ENCODE results near the gene CTIF. TPM values are rescaled to one million over a fixed set of nuclear protein-coding genes. Genes with fewer than 3 reads are reported as not detected.

The CTIF gene
- total and polyA plus RNA-seq, 5 donors = 41.0 to 78.2 (median 48.5) TPM

DNA sequence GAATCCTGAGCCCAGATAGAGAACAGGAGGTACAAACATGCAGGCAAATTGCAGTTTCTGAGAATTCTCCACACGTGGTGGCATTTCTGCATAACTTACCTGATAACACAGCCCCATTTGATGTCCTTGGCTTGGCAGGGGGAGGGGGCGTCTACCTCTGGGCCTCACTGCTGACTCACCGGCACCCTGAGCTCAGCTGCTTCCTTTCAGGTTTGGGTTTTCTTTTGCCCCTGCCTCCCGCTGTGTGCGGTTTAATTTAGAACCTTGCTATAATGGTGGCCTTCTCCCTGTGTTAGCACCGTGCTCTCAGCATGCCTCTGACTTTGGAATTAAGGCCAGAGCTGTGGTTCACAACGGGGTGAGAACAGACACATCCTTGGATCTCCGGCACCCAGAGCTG lies 4.4 kb downstream of the CTIF start:
- no peaks in the 10 kb centered on the region for H3K27me3 ChIP-seq (ENCODE audit: control insufficient read depth, insufficient read depth)
- H3K4me1 ChIP-seq (ENCODE audit: control insufficient read depth, insufficient read depth, low read length) = peaks cover 29% of the 10 kb centered on the region
- H3K4me3 ChIP-seq (ENCODE audit: low read length) = no peak overlapping the region
- whole genome bisulfite sequencing = 79% methylated on average over 8 of the region's 8 CpGs
- ATAC-seq (no peak), DNase-seq (no peak)
- H3K27ac ChIP-seq (ENCODE audit: low read length) = no peak overlapping the region
- H3K9me3 ChIP-seq (ENCODE audit: control insufficient read depth, low read length) = no peaks in the 10 kb centered on the region
- intact Hi-C loops (cut with DNase I) = loop anchor here in 1 of 4 donors (5.0 kb wide), 1 partner anchor 59 kb away; no protein-coding TSS in a partner anchor

DNA sequence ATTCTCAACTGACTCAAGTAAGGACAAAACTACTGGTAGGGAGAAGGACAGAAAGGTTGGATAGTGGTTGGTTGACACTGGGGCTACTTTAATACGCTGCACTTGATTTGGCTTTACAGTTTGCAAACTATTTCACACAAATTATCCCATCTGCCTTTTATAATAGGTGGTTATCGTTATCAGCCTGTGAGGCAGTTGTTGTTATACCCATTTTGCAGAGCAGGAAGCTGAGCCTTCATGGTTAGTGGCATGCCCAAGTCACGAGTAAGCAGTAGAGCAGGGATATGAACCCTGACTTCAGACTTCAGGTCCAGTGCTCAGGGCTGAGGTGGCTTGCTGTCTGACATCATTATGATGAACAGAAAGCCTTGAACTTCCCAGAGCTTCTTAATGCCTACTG lies 5.3 kb downstream of the CTIF start:
- no peaks in the 10 kb centered on the region for H3K27me3 ChIP-seq (ENCODE audit: control insufficient read depth, insufficient read depth)
- ATAC-seq = no peak
- no peak overlapping the region for H3K27ac ChIP-seq (ENCODE audit: low read length)
- H3K4me3 ChIP-seq (ENCODE audit: low read length) = no peak overlapping the region
- 97% methylated on average over 3 of the region's 3 CpGs for WGBS
- no peaks in the 10 kb centered on the region for H3K9me3 ChIP-seq (ENCODE audit: control insufficient read depth, low read length)
- no peak for DNase-seq
- H3K4me1 ChIP-seq (ENCODE audit: control insufficient read depth, insufficient read depth, low read length) = peaks cover 37% of the 10 kb centered on the region
- intact Hi-C loops (cut with DNase I) = loop anchor here in 1 of 4 donors (5.0 kb wide), 1 partner anchor 58 kb away; no protein-coding TSS in a partner anchor

DNA sequence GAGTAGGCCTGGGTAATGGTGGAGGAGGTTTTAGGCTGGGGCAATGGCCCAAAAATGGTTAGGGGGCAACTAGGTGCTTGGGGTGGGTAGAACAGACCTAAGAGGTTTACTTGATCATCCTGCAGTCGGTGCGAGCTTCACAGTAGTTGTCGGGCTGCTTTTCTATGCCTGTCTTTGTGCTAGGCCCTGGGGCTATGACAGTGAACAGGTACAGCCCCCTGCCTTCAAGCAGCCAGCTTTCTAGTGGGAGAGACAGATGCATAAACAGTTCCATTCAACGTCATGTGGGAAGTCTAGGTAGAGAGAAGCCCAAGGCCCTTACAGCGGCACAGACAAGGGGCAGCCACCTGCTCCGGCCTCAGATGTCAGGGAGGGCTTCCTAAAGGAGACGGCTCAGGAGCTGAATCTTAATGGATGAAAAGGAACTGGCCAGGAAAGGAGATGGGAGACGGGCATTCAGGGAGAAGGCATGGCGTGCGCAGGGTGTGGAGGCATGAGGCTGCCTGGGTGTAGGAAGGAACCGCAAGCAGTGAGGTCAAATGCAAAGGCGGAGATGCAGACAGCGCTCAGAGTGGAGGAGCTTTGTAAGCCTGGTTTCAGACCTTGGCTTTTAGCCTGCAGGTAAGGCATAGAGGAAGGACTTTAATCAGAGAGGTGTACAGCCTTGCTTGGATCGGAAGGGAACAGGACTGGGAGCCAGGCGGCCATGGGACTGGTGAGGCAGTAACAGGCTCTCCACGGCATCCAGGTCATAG lies 6.0 kb downstream of the CTIF start:
- WGBS = 95% methylated on average over 16 of the region's 16 CpGs
- no peak for ATAC-seq

DNA sequence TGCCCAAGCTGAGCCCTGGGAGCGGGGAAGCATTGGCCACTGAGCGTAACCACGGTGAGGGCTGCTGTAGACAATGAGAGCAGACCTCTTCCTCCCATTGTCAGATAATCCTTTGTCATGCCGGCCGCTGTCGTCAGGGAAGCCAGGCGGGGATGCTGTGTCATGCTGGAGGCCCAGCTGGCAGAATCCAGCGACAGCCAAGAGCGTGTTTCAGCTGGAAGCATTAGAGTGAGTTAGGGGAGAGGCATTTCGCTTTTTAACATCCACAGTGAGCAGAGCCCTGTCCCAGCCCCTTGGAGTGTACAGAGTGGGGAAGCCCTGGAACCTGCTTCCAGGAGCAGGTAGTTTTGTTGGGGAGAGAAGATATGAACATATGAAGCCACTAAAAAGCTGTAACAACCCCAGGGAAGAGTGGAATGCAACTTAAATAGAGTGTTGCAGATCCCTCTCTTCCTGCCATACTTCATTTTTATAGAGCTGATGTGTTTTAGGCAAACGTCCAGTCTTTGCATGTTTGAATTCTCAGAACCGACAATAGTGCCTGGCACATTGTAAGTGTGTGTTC lies 7.0 kb downstream of the CTIF start:
- DNase-seq (peak; percentile 72 to 83 (median 80)), ATAC-seq (peak; percentile 15 to 59)
- WGBS = 17% methylated on average over 12 of the region's 12 CpGs
- Histone ChIP-seq H3K4me1 (ENCODE audit: control insufficient read depth, insufficient read depth, low read length) (peaks cover 39% of the 10 kb centered on the region), H3K9me3 (ENCODE audit: control insufficient read depth, low read length) (no peaks in the 10 kb centered on the region), H3K27me3 (ENCODE audit: control insufficient read depth, insufficient read depth) (no peaks in the 10 kb centered on the region), H3K4me3 (ENCODE audit: low read length) (no peak overlapping the region), H3K27ac (ENCODE audit: low read length) (peak overlapping the region; percentile 47)
- intact Hi-C loops (cut with DNase I) = no loop called here

More for the DNA sequence above, 6.0 kb downstream of the CTIF start:
- Histone ChIP-seq H3K9me3 (ENCODE audit: control insufficient read depth, low read length) (no peaks in the 10 kb centered on the region), H3K4me3 (ENCODE audit: low read length) (no peak overlapping the region), H3K27ac (ENCODE audit: low read length) (no peak overlapping the region), H3K4me1 (ENCODE audit: control insufficient read depth, insufficient read depth, low read length) (peaks cover 37% of the 10 kb centered on the region), H3K27me3 (ENCODE audit: control insufficient read depth, insufficient read depth) (no peaks in the 10 kb centered on the region)
- no peak for DNase-seq
- intact Hi-C loops (cut with DNase I) = loop anchor here in 1 of 4 donors (5.0 kb wide), 1 partner anchor 57 kb away; no protein-coding TSS in a partner anchor

DNA sequence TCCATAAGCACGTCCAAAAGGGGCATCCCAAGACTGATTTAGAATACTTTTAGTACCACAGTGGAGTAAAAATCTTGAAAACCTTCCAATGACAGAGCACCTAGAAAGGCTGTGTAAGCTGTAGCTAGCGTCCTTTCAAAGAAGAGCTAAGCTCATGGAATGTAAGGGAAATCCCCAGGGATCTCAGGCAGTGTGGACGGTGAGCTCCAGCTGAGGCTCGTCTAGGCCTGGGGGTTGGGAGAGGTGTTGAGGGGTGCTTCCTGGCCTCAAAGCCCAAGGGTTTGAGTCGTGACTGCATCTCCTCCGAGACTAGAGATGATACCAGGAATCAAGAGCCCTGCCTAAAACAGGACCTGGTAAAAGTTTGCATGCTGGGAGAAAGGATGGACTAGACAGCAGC lies 7.6 kb downstream of the CTIF start:
- ATAC-seq = no peak
- intact Hi-C loops (cut with DNase I) = no loop called here
- no peaks in the 10 kb centered on the region for H3K27me3 ChIP-seq (ENCODE audit: control insufficient read depth, insufficient read depth)
- H3K4me3 ChIP-seq (ENCODE audit: low read length) = no peak overlapping the region
- no peak for DNase-seq
- peaks cover 39% of the 10 kb centered on the region for H3K4me1 ChIP-seq (ENCODE audit: control insufficient read depth, insufficient read depth, low read length)
- H3K9me3 ChIP-seq (ENCODE audit: control insufficient read depth, low read length) = no peaks in the 10 kb centered on the region
- H3K27ac ChIP-seq (ENCODE audit: low read length) = peak overlapping the region; percentile 77
- 51% methylated on average over 6 of the region's 6 CpGs for WGBS

DNA sequence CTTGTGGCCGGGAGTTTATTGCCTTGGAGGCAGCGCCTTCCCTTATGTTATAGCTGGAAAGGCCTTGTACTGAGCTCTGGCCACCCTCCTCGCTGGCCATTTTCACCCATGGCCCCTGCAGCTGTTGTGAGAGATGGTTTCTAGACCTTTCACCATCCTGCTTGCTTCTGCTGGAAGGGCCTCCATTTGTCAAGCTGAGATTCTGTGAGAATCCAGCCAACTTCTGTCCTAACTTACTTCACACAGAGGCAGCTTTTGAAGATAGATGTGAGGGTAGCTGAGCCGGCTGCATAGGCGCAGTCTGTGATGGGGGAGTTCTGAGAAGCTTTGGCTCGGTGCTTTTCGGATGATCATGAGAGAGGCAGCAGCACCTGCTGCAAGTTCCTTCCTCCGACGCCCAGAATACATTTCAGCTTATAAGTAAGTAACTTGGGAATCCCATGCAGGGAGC lies 8.7 kb downstream of the CTIF start:
- ATAC-seq = no peak
- whole genome bisulfite sequencing = 78% methylated on average over 9 of the region's 9 CpGs
- Histone ChIP-seq H3K27me3 (ENCODE audit: control insufficient read depth, insufficient read depth) (no peaks in the 10 kb centered on the region), H3K4me1 (ENCODE audit: control insufficient read depth, insufficient read depth, low read length) (peaks cover 39% of the 10 kb centered on the region), H3K4me3 (ENCODE audit: low read length) (no peak overlapping the region), H3K27ac (ENCODE audit: low read length) (peak overlapping the region; percentile 77), H3K9me3 (ENCODE audit: control insufficient read depth, low read length) (no peaks in the 10 kb centered on the region)
- DNase-seq = no peak
- intact Hi-C loops (cut with DNase I) = no loop called here

DNA sequence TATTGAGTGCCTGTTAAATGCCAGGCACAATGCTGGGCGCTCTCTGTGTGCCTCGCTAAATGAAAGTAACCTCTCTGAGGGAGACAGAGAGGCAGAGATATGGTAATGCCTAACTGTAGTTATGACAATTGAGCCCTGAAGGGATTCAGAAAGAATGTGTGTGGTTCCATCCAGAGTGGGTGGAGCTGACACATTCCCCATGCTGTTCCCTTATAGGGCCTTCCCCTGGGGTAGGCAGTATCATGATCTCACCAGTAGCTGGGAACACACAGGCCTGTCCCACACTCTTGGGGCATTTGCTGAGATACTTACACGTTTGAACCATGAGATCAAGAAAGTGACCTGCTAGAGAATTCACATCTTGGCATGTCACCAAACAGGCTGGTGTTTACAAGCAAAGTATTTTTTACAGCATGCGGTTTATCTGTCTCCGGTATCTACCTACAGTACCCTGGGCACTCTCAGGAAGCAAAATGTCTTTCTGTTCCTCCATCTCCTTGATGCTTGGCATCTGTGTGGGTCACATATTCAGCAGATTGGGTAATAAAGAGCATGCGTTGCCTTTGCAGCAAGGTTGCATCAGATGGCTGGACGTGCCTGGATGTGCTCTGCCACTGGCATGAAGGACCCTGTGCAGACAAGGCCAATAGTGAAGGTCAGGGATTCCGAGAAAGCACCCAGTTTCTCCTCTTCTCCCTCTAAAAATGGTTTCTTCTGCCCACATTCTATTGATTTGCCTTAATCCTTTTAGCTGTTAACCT lies 9.4 kb downstream of the CTIF start:
- ATAC-seq (peak; percentile 81 to 83), DNase-seq (no peak)
- peak overlapping the region; percentile 77 for H3K27ac ChIP-seq (ENCODE audit: low read length)
- no peaks in the 10 kb centered on the region for H3K9me3 ChIP-seq (ENCODE audit: control insufficient read depth, low read length)
- H3K4me1 ChIP-seq (ENCODE audit: control insufficient read depth, insufficient read depth, low read length) = peaks cover 38% of the 10 kb centered on the region
- no peak overlapping the region for H3K4me3 ChIP-seq (ENCODE audit: low read length)
- no peaks in the 10 kb centered on the region for H3K27me3 ChIP-seq (ENCODE audit: control insufficient read depth, insufficient read depth)
- 53% methylated on average over 8 of the region's 8 CpGs for WGBS
- intact Hi-C loops (cut with DNase I) = no loop called here

DNA sequence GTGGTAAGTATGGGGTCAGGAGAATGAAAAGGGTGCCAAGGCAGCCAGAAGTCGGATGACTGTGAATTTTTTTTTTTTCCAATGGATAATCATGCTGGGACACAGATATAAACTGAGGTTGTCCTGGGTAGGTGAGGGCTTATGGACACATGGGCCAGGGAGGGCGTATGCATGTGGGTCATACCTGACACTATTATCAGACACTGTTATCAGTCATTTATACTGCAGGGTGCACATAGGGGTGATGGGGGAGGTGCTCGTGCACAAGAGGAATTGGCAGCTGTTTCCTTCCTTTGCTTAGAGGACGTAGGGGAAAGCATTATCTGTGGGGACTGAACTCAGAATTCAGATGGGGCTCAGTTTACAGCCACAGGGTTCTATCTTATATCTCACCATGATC lies 10.1 kb downstream of the CTIF start:
- Histone ChIP-seq H3K4me3 (ENCODE audit: low read length) (no peak overlapping the region), H3K27ac (ENCODE audit: low read length) (peak overlapping the region; percentile 77), H3K9me3 (ENCODE audit: control insufficient read depth, low read length) (no peaks in the 10 kb centered on the region), H3K4me1 (ENCODE audit: control insufficient read depth, insufficient read depth, low read length) (peaks cover 38% of the 10 kb centered on the region), H3K27me3 (ENCODE audit: control insufficient read depth, insufficient read depth) (no peaks in the 10 kb centered on the region)
- DNase-seq = no peak
- intact Hi-C loops (cut with DNase I) = no loop called here
- WGBS = 66% methylated on average over 4 of the region's 4 CpGs
- ATAC-seq = no peak

DNA sequence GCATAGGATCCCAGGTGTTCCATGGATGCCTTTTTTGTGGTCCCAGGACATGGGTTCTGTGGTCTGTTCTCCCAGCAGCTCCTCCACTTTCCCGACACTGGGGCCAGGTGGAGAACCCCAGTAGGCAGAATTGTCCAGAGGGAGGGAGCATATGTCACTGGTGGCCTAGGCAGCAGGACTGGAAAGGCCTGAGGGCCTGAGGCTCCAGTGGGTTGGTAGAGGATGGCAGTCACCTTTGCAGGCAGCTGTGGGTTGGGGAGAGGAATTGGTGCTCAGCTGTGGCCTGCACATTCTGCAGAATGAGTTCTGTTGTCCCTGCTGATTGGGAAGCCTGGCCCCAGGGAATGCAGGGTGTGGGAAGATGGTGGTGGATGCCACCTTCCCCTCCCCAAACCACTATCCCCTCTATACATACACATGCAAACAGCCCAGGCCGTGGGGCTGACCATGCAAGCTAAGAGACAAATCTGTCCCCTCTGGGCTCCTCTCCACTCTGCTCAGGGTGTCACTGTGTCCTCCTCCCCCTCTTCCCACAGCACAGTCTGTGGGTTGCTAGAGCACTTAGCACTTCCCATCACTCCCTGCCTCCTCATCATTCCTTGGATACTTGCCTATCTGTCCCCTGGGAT lies 11.4 kb downstream of the CTIF start:
- DNase-seq (no peak), ATAC-seq (peak; percentile 4 to 24)
- H3K27me3 ChIP-seq (ENCODE audit: control insufficient read depth, insufficient read depth) = no peaks in the 10 kb centered on the region
- H3K4me3 ChIP-seq (ENCODE audit: low read length) = no peak overlapping the region
- no peaks in the 10 kb centered on the region for H3K9me3 ChIP-seq (ENCODE audit: control insufficient read depth, low read length)
- H3K27ac ChIP-seq (ENCODE audit: low read length) = peak overlapping the region; percentile 25
- intact Hi-C loops (cut with DNase I) = no loop called here
- WGBS = 61% methylated on average over 2 of the region's 2 CpGs
- peaks cover 31% of the 10 kb centered on the region for H3K4me1 ChIP-seq (ENCODE audit: control insufficient read depth, insufficient read depth, low read length)

DNA sequence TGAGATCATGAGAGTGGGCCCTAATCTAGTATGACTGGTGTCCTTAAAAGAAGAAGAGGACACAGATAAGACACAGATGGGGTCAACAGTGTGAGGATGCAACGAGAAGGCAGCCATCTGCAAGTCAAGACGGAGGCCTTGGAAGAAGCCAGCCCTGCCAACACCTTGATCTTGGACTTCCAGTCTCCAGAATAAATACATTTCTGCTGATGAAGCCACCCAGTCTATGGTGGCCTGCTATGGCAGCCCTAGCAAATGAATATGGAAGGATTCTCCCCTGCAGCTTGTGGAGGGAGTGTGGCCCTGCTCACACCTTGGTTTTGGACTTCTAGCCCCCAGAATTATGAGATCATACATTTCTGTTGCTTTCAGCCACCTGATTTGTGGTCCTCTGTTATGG lies 12.3 kb downstream of the CTIF start:
- H3K4me3 ChIP-seq (ENCODE audit: low read length) = no peak overlapping the region
- no peak for ATAC-seq
- peaks cover 24% of the 10 kb centered on the region for H3K4me1 ChIP-seq (ENCODE audit: control insufficient read depth, insufficient read depth, low read length)
- H3K9me3 ChIP-seq (ENCODE audit: control insufficient read depth, low read length) = no peaks in the 10 kb centered on the region
- intact Hi-C loops (cut with DNase I) = no loop called here
- no peaks in the 10 kb centered on the region for H3K27me3 ChIP-seq (ENCODE audit: control insufficient read depth, insufficient read depth)
- H3K27ac ChIP-seq (ENCODE audit: low read length) = no peak overlapping the region
- no peak for DNase-seq
- 86% methylated on average over 2 of the region's 2 CpGs for WGBS
